ENCODE data around the gene REEP6. TPM values are rescaled to one million over a fixed set of nuclear protein-coding genes. Genes with fewer than 3 reads are reported as not detected.

Gene REEP6
- total RNA-seq, 1 experiment from 2014 or later = 10.5 TPM

GRCh38 chr19:1447504-1447903 lies 43.5 kb upstream of the REEP6 start:
- Histone ChIP-seq H2AK5ac (ENCODE audit: insufficient read length, low read length) (no peak overlapping the region), H3K56ac (ENCODE audit: insufficient read length, low read depth, low read length) (no peak overlapping the region), H3K14ac (ENCODE audit: insufficient read depth, low read length) (no peak overlapping the region), H3T11ph (ENCODE audit: low read length) (no peak overlapping the region), H3K4ac (ENCODE audit: low read depth, low read length) (no peak overlapping the region), H2BK20ac (ENCODE audit: low read depth, low read length, poor library complexity, severe bottlenecking) (no peak overlapping the region), H3K79me2 (ENCODE audit: insufficient read depth, low read length) (no peaks in the 10 kb centered on the region), H3K23me2 (ENCODE audit: insufficient read length, low read depth, low read length, poor library complexity, severe bottlenecking) (peaks cover 9% of the 10 kb centered on the region), H3K27me3 (ENCODE audit: insufficient read depth, low read length) (peaks cover 24% of the 10 kb centered on the region; the same call in 1 of the 2 replicates), H3K27ac (ENCODE audit: insufficient read length, low read depth, low read length) (no peak overlapping the region), H3K9me3 (ENCODE audit: control insufficient read depth, low read depth, low read length) (no peaks in the 10 kb centered on the region), H3K79me1 (ENCODE audit: insufficient read depth, low read depth, low read length, poor library complexity, severe bottlenecking) (no peaks in the 10 kb centered on the region), H3K4me1 (ENCODE audit: insufficient read depth, low read length) (no peaks in the 10 kb centered on the region; the same call in 1 of the 2 replicates), H2BK5ac (ENCODE audit: insufficient read length, low read length) (no peak overlapping the region), H2AFZ (ENCODE audit: low read length) (no peak overlapping the region), H3K4me2 (ENCODE audit: insufficient read depth, insufficient read length, low read length) (no peak overlapping the region), H3K9ac (ENCODE audit: extremely low read depth, insufficient read length, low read length) (no peak overlapping the region), H2BK120ac (ENCODE audit: low read depth, low read length, poor library complexity, severe bottlenecking) (no peak overlapping the region), H4K8ac (replicated peaks; ENCODE audit: insufficient read length, low read depth, low read length) (no peak overlapping the region), H4K91ac (ENCODE audit: insufficient read length, low read depth, low read length) (no peak overlapping the region), H2BK12ac (ENCODE audit: insufficient read length, low read depth, low read length) (no peak overlapping the region), H3K18ac (ENCODE audit: insufficient read length, low read depth, low read length) (no peak overlapping the region), H4K5ac (ENCODE audit: insufficient read length, low read depth, low read length) (no peak overlapping the region), H3K23ac (ENCODE audit: insufficient read length, low read depth, low read length) (no peak overlapping the region), H4K20me1 (ENCODE audit: control insufficient read depth, insufficient read depth, insufficient read length) (no peaks in the 10 kb centered on the region), H2BK15ac (ENCODE audit: low read depth, low read length) (no peak overlapping the region)
- no peak for DNase-seq
- Mint-ChIP-seq H3K27ac (no peak overlapping the region), H3K27me3 (ENCODE audit: low read depth) (peaks cover 74% of the 10 kb centered on the region), H3K36me3 (ENCODE audit: insufficient read depth in 1 of 3, low read depth in 3 of 3) (peaks cover 0 to 8% (median 4%) of the 10 kb centered on the region in 3 experiments; a peak in 5 of 7 replicates), H3K4me3 (peak overlapping the region in 1 of 2 experiments; percentile 69; a peak in 2 of 5 replicates), H3K9me3 (no peaks in the 10 kb centered on the region; a peak in 1 of 5 replicates), H3K4me1 (peaks cover 10 to 37% of the 10 kb centered on the region in 2 experiments)
- WGBS (ENCODE audit: extremely low coverage, insufficient read length, low lambda C conversion rate) = no CpG with 5 or more reads among the region's 4 CpGs
- TF ChIP-seq CTCF (conservative IDR thresholded peaks at IDR 0.05) = no peak
